ENCODE data around the gene NUDT4. TPM values are rescaled to one million over a fixed set of nuclear protein-coding genes. Genes with fewer than 3 reads are reported as not detected.

NUDT4 gene
- total RNA-seq, 1 experiment from 2014 or later, result 56.5 TPM

- TF ChIP-seq, protein P1, sequence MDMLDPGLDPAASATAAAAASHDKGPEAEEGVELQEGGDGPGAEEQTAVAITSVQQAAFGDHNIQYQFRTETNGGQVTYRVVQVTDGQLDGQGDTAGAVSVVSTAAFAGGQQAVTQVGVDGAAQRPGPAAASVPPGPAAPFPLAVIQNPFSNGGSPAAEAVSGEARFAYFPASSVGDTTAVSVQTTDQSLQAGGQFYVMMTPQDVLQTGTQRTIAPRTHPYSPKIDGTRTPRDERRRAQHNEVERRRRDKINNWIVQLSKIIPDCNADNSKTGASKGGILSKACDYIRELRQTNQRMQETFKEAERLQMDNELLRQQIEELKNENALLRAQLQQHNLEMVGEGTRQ (CRISPR knock-in tag; IDR thresholded peaks at IDR 0.05), result no peak
- TF ChIP-seq ERG (CRISPR knock-in tag; IDR thresholded peaks at IDR 0.05), result no peak
- no peak for TF ChIP-seq E2F4 (CRISPR knock-in tag; IDR thresholded peaks at IDR 0.05; ENCODE audit: borderline replicate concordance, low read depth)
- TF ChIP-seq USF1 (CRISPR knock-in tag; IDR thresholded peaks at IDR 0.05), result 0 out of 2 replicates have a peak, but pooled peaks have one; percentile 22
- TF ChIP-seq FOXJ3 (CRISPR knock-in tag; IDR thresholded peaks at IDR 0.05; ENCODE audit: borderline replicate concordance), result no peak
- TF ChIP-seq NR2C2 (CRISPR knock-in tag; IDR thresholded peaks at IDR 0.05), result no peak
- no peak for TF ChIP-seq ZNF263 (CRISPR knock-in tag; IDR thresholded peaks at IDR 0.05; ENCODE audit: low read depth)
- 0 out of 2 replicates have a peak, but pooled peaks have one; percentile 62 for TF ChIP-seq FOXK1 (CRISPR knock-in tag; IDR thresholded peaks at IDR 0.05)
- TF ChIP-seq, protein P2, sequence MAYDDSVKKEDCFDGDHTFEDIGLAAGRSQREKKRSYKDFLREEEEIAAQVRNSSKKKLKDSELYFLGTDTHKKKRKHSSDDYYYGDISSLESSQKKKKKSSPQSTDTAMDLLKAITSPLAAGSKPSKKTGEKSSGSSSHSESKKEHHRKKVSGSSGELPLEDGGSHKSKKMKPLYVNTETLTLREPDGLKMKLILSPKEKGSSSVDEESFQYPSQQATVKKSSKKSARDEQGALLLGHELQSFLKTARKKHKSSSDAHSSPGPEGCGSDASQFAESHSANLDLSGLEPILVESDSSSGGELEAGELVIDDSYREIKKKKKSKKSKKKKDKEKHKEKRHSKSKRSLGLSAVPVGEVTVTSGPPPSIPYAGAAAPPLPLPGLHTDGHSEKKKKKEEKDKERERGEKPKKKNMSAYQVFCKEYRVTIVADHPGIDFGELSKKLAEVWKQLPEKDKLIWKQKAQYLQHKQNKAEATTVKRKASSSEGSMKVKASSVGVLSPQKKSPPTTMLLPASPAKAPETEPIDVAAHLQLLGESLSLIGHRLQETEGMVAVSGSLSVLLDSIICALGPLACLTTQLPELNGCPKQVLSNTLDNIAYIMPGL (CRISPR knock-in tag; IDR thresholded peaks at IDR 0.05), result peak; percentile 75
- 0 out of 2 replicates have a peak, but pooled peaks have one; percentile 18 for TF ChIP-seq NR3C1 (CRISPR knock-in tag; conservative IDR thresholded peaks at IDR 0.05; ENCODE audit: low read depth)
- TF ChIP-seq JUN (CRISPR knock-in tag; IDR thresholded peaks at IDR 0.05), result no peak
- TF ChIP-seq SMAD4 (CRISPR knock-in tag; IDR thresholded peaks at IDR 0.05), result no peak
- TF ChIP-seq ZNF219 (CRISPR knock-in tag; IDR thresholded peaks at IDR 0.05; ENCODE audit: borderline replicate concordance), result 0 out of 2 replicates have a peak, but pooled peaks have one; percentile 76
- no peak for TF ChIP-seq GRHL2 (CRISPR knock-in tag; IDR thresholded peaks at IDR 0.05; ENCODE audit: insufficient replicate concordance, severe bottlenecking)
- peak; percentile 45 for TF ChIP-seq GABPB1 (CRISPR knock-in tag; IDR thresholded peaks at IDR 0.05)
- TF ChIP-seq FOXP1 (CRISPR knock-in tag; IDR thresholded peaks at IDR 0.05; ENCODE audit: borderline replicate concordance), result no peak; the same call in 1 of the 2 replicates
- peak; percentile 44; the same call in 1 of the 2 replicates for TF ChIP-seq MYBL2 (CRISPR knock-in tag; IDR thresholded peaks at IDR 0.05)
- no peak for TF ChIP-seq TCF7 (CRISPR knock-in tag; IDR thresholded peaks at IDR 0.05; ENCODE audit: low read depth)
- 0 out of 2 replicates have a peak, but pooled peaks have one; percentile 61 for TF ChIP-seq ZNF232 (CRISPR knock-in tag; IDR thresholded peaks at IDR 0.05)
- TF ChIP-seq RELA (CRISPR knock-in tag; IDR thresholded peaks at IDR 0.05; ENCODE audit: borderline replicate concordance), result no peak
These were observed 64.1 kb downstream of the NUDT4 start, which contains the start of gene UBE2N (continued) for GRCh38 chr12:93441617-93442410.
